Measurements from ENCODE around the gene RIC8B.
"Not testable (repeated sequence)": the region's sequence is repeated elsewhere in the genome, so short reads cannot be mapped to it uniquely, and the experiment has no call there.

Gene RIC8B

GRCh38 chr12:106903241-106903945, 128.9 kb downstream of the RIC8B start:
- peak; percentile 66 for DNase-seq (ENCODE audit: low read depth)

DNA sequence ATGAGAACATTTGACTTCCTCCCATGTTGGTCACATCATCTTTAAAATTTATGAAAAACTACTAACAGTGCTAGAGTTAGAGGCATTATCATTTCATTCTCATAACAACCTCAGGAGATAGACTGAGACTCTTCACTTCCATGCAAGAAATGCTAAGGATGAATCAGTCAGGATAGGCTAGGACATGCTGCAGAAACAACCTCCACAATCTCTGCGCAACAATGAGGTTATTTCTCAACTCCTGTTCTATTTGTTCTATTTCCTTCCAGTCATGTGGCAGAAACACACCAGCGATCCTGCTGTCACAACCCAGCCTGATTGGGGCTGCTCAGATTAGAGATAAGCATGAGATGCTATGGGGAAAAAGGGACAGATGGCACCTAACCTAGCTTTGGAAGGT, 132.2 kb downstream of the RIC8B start:
- no peak for DNase-seq (ENCODE audit: low read depth)

GRCh38 chr12:106907411-106907810, 132.9 kb downstream of the RIC8B start:
- no peak for DNase-seq (ENCODE audit: low read depth)

DNA sequence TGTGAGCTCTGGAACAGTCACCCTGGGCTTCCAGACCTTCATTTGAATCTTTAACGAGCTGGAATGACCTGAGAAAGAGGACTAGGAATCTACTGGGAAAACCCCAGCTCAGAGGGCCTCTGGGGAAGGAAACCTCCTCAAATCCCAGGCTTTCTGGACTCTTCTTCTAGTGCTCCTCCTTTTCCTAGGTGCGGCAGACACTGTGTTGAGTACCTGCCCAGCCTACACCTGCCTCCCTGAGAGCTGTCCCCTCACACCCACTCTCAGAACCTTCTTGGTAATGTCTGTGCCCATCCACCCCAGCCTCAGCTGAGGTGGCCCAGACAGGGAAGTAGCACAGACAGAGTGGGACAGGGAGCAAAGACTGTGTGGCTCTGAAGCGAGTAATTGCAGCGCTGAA, 133.4 kb downstream of the RIC8B start:
- no peak for DNase-seq (ENCODE audit: low read depth)

DNA sequence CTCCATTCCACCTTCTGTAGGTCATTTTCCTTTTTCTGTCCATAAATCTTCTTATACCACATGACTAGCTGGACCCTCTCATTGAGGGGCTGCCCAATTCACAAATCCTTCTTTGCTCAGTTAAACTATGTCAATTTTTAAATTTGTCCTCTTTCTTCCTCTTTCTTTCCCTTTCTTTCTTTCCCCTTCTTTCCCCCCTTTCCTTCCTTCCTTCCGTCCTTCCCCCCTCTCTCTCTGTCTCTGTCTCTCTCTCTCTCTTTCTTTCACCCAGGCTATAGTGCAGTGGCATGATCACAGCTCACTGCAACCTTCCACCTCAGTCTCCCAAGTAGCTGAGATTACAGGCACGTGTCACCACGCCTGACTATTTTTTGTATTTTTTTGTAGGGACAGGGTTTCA, 134.1 kb downstream of the RIC8B start:
- DNase-seq (ENCODE audit: low read depth), result no peak

- DNase-seq (ENCODE audit: low read depth), result no peak
Measured at GRCh38 chr12:106910202-106910601, 135.7 kb downstream of the RIC8B start.

GRCh38 chr12:106911581-106911980, 137.1 kb downstream of the RIC8B start:
- DNase-seq (ENCODE audit: low read depth), result no peak

GRCh38 chr12:106913456-106913855, 139.0 kb downstream of the RIC8B start:
- no peak for DNase-seq (ENCODE audit: low read depth)

GRCh38 chr12:106914796-106915634, 140.5 kb downstream of the RIC8B start:
- DNase-seq (ENCODE audit: low read depth), result no peak

DNA sequence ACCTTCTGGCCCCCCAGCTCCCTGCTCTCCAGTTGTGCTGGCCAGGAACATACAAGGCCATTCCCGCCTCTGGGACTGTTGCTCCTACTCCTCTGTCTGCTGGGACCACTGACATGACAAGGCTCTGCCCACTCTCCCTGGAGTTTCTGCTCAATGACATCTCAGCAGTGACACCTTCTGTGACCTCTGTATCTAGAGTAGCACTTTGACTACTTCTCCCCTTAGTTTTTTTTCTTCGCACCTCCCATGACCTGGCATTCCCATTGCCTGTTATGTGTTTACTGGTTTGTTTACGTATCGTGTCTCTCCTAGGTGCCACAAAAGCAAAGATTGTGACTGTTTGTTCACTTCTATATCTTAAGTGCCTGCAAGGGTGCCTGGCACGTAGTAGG, 141.1 kb downstream of the RIC8B start:
- no peak for DNase-seq (ENCODE audit: low read depth)

GRCh38 chr12:106917503-106917902, 143.0 kb downstream of the RIC8B start:
- DNase-seq (ENCODE audit: low read depth), result no peak

GRCh38 chr12:106918746-106919145, 144.3 kb downstream of the RIC8B start:
- no peak for DNase-seq (ENCODE audit: low read depth)

DNA sequence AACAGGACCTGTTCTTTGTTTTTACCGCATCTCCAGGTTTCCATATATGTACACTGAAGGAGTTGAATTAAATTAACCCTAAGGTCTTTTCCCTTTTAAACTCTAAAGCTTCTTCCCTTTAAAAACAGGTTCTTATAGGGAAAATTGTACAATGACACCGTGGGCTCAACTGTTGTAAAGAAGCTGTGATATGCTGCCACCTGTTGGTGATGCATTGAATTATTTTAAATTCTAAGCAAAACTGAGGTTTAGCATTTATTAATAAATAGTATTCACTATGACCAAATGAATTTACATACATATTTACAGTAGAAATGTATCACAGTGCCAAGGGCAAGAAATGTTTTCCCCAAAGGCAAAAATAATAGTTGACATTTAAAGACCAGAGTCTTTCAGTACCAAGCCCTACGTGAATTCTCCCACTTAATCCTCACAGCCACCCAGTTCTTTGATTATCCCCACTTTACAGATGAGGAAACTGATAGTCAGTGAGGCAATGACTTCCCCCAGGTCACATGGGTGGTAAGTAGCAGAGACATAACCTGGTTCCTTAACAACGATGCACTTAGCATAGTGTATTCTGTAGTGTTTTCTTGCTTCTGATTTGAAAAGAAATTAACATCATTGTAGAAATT, 145.5 kb downstream of the RIC8B start:
- no peak for DNase-seq (ENCODE audit: low read depth)

GRCh38 chr12:106921976-106922375, 147.5 kb downstream of the RIC8B start:
- DNase-seq (ENCODE audit: low read depth), result not testable (repeated sequence)

GRCh38 chr12:106923594-106923993, 149.1 kb downstream of the RIC8B start:
- DNase-seq (ENCODE audit: low read depth), result not testable (repeated sequence)

DNA sequence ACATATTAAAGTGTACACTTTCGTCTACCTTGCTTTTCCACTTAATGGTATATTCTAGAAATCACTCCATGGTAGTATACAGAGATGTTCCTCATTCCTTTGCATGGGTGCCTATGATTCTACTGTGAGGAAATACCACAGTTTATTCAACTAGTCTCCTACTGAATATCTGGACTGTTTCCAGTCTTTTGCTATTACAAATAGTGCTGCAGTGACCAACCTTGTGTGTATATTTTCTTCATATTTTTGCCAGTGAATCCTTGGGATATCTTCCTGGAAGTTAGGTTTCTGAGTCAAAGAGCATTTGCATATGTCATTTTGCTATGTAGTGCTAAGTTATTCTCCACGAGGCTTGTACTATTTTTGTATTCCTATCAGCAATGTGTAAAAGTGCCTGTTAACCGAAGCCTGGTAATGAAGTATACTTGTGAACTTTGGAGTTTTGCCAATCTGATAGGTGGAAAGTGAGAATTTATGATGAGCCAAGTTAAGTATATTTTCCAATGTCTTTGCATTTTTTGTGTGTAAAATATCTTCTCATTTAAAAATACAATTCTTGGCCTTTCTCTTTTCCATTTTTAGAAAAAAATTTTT, 149.9 kb downstream of the RIC8B start:
- DNase-seq (ENCODE audit: low read depth), result no peak

DNA sequence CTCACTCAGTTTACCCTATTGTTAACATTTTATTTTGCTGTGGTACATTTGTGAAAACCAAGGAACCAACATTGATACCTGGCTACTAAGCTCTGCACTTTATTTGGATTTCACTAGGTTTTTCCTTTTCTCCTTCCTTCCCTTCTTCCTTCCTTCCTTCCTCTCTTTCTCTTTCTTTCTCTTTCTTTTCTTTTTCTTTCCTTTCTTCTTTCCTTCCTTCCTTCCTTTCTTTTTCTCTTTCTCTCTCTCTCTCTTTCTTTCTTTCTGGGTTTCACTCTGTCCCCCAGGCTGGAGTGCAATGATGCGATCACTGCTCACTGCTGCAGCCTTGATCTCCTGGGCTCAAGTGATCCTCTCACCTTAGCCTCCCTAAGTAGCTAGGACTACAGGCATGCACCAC, 152.2 kb downstream of the RIC8B start:
- no peak for DNase-seq (ENCODE audit: low read depth)

DNA sequence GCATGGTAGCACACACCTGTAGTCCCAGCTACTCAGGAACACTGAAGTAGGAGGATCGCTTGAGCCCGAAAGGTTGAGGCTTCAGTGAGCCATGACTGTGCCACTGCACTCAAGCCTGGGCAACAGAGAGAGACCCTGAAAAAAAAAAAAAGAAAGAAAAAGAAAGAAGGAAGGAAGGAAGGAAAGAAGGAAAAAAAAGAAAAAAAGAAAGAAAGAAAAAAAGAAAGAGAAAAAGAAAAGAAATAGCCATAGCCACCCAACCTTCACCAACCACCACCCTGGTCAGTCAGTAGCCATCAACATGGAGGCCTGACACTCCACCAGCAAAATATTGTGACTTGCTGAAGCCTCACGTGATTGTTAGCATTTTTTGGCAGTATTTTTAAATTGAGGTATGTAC, 159.8 kb downstream of the RIC8B start:
- no peak for DNase-seq (ENCODE audit: low read depth)
